Fibroblast of villous mesenchyme (primary cell): ENCODE measurements around the gene HNRNPH1. TPM values are rescaled to one million over a fixed set of nuclear protein-coding genes. Genes with fewer than 3 reads are reported as not detected.

Experiments used
- DNase-seq: peaks from one replicate; pipeline ENCODE4 v3.0.0-alpha.2; 2010; ENCODE audit warnings: low read depth
- H3K4me3 ChIP-seq: 2 replicates; pipeline ENCODE4 v1.5.1; 2011; ENCODE audit warnings: low read depth, mild to moderate bottlenecking, low read length
- total RNA-seq: library from RNA; depleted of rRNA; stranded (reverse); fragments of >200 nt; gene quantifications from 2 replicates; pipeline ENCODE4 v1.2.3, GENCODE V29; 2012
- TF ChIP-seq, protein P1 (sequence below): IDR thresholded peaks from 2 replicates; pipeline ENCODE4 v1.5.1; 2012; ENCODE audit warnings: low read depth, mild to moderate bottlenecking, low read length; ENCODE audit not compliant: insufficient read depth

Gene HNRNPH1
- total RNA-seq, 1 donor, result 562 TPM

DNA sequence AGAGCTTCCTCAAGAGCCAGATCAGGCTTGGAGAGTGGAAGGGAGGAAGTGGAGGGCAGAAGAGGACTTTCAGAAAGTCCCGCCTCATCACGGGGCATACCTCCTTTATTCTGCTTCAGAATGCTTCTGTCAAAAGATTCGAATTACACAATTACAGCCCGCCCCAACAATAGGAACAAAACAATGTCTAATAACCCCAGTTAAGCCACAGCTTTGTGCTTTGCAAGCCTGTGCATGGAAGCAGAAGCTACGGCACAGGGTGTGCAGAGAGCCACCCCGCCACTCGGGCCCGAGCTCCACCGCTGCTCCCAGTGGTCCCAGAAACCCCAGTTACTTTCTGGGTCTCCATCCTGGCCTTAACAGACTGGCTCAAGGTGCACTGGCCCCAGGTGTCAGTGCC is 23.5 kb downstream of the HNRNPH1 start:
- DNase-seq, result no peak
- no peak overlapping the region for H3K4me3 ChIP-seq
- TF ChIP-seq, protein P1, sequence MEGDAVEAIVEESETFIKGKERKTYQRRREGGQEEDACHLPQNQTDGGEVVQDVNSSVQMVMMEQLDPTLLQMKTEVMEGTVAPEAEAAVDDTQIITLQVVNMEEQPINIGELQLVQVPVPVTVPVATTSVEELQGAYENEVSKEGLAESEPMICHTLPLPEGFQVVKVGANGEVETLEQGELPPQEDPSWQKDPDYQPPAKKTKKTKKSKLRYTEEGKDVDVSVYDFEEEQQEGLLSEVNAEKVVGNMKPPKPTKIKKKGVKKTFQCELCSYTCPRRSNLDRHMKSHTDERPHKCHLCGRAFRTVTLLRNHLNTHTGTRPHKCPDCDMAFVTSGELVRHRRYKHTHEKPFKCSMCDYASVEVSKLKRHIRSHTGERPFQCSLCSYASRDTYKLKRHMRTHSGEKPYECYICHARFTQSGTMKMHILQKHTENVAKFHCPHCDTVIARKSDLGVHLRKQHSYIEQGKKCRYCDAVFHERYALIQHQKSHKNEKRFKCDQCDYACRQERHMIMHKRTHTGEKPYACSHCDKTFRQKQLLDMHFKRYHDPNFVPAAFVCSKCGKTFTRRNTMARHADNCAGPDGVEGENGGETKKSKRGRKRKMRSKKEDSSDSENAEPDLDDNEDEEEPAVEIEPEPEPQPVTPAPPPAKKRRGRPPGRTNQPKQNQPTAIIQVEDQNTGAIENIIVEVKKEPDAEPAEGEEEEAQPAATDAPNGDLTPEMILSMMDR, result no peak

DNA sequence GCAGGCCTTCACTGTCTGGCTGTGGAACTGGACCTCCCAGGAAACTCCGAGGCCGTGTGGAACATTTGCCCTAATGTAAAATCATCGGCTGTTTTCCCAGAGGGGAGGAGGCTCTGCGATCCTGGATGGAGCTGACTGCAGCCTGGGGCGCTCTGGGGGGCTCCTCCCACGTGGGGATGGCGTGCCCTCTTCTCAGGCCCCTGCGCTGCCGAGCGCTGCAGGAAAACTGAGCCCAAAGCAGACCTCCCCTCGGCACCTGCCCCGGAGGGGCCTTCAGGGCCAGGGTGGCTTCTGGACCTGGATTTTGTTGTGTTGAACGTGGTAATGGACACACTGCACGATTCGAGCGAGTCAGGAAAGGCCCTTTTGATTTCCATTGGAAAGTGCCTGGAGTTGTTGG is 23.9 kb downstream of the HNRNPH1 start:
- H3K4me3 ChIP-seq, result no peak overlapping the region
- no peak for DNase-seq

DNA sequence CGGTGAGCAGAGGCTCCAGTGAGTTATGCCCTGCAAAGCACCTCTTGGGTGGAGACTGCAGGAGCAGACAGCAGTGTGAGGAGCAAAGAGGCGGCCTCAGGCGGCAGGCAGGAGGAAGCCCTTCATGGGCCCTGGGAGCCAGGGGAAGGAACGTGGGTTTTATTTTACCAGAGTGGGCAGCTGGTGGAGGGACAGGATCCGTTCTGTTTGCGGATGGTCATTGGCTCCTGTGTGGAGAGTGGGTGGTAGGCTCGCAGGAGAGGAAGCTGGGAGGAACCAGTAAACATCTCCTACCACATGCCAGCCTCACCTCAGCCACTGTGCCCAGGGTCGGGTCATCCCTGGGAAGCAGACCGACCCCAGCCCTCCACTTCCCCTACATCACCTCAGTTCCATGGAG is 24.4 kb downstream of the HNRNPH1 start:
- TF ChIP-seq, protein P1, result no peak
- no peak for DNase-seq
- no peak overlapping the region for H3K4me3 ChIP-seq

More for the DNA sequence above, 23.9 kb downstream of the HNRNPH1 start:
- TF ChIP-seq, protein P1, result no peak

GRCh38 chr5:179596421-179596820 is 27.1 kb downstream of the HNRNPH1 start:
- TF ChIP-seq, protein P1, result no peak
- no peak overlapping the region for H3K4me3 ChIP-seq
- DNase-seq, result no peak

DNA sequence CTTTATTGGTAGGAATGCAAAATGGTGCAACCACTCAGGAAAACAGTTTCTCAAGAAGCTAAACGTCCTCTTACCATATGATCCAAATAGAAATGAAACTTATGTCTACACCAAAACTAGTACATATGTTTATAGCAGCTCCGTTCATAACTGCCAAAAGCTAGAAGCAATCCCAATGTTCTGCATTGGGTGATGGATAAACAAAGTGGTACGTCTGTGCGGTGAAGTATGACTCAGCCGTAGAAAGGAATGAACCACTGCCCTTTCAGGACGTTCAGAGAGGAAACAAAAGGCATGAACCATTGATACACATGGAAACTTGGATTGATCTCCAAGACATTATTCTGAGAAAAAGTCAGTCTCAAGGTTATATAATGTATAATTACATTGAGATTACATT is 27.6 kb downstream of the HNRNPH1 start:
- DNase-seq, result peak; percentile 66

GRCh38 chr5:179588166-179588565 is 35.3 kb downstream of the HNRNPH1 start:
- H3K4me3 ChIP-seq, result no peak overlapping the region
- peak; percentile 34 for DNase-seq
- TF ChIP-seq, protein P1, result no peak

More for the DNA sequence above, 27.6 kb downstream of the HNRNPH1 start:
- TF ChIP-seq, protein P1, result no peak
- no peak overlapping the region for H3K4me3 ChIP-seq

DNA sequence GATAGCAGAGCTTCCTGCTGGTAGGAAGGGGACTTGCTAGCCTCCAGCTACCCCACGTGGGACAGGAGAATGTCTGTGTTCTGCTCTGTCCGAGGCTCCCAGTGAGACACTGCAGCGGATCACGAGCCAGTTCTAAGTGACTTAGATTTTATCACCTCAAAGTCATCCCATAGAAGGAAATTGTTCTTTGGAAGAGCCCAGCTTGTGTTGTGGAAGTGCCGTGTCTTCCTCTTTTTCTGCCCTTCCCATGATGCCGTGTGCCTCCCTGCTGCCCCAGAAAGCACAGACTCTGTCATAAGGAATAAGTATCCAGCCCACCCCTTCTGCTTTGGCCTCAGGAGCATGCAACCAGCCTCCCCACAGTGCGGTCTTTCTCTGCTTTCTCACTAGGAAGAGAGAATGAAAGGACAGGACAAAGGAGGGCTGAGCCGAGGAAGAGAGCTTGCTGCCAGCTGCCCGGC is 37.5 kb downstream of the HNRNPH1 start:
- TF ChIP-seq, protein P1, result no peak
- H3K4me3 ChIP-seq, result no peak overlapping the region
- no peak for DNase-seq
